Muscle of leg (tissue), 11 donors: Measurements from ENCODE around the gene RPRD1A. TPM values are rescaled to one million over a fixed set of nuclear protein-coding genes. Genes with fewer than 3 reads are reported as not detected.
"Not testable (repeated sequence)": the region's sequence is repeated elsewhere in the genome, so short reads cannot be mapped to it uniquely, and the experiment has no call there.

Experiments
- DNase-seq: peaks from one replicate; pipeline ENCODE4 v3.0.0; 2013
- H3K27ac ChIP-seq: one replicate; pipeline ENCODE4 v1.5.1; 2013; ENCODE audit warnings: mild to moderate bottlenecking, low read length, control low read depth
- H3K27me3 ChIP-seq: one replicate; pipeline ENCODE4 v1.6.1; 2013; ENCODE audit warnings: low read length; ENCODE audit not compliant: control insufficient read depth, insufficient read depth
- H3K36me3 ChIP-seq: one replicate; pipeline ENCODE4 v1.6.1; 2013; ENCODE audit warnings: low read length; ENCODE audit not compliant: control insufficient read depth, insufficient read depth
- H3K4me1 ChIP-seq: one replicate; pipeline ENCODE4 v1.6.1; 2013; ENCODE audit warnings: low read length; ENCODE audit not compliant: control insufficient read depth, insufficient read depth
- H3K4me3 ChIP-seq: one replicate; pipeline ENCODE4 v1.5.1; 2013; ENCODE audit warnings: low read length, control low read depth
- H3K9me3 ChIP-seq: replicated peaks from 2 replicates; pipeline ENCODE4 v1.6.1; 2013; ENCODE audit warnings: low read depth, low read length; ENCODE audit not compliant: control insufficient read depth
- WGBS: methylation state at CpG from one replicate; pipeline ENCODE4 v1.1.5; 2013; ENCODE audit warnings: missing lambda C conversion rate; ENCODE audit not compliant: insufficient coverage; 5-methylcytosine and 5-hydroxymethylcytosine counted together
- polyA plus RNA-seq, 8 donors: library from polyadenylated mRNA; unstranded; fragments of 120-200 nt; gene quantifications; one replicate each; pipeline versions ENCODE4 v1.2.1 to v1.2.3, GENCODE V29; 2013; ENCODE audit warnings: inconsistent platforms in 1 of 8, low replicate concordance in 1 of 8; ENCODE audit not compliant: insufficient read length in 8 of 8, insufficient read depth in 1 of 8
- total RNA-seq: library from RNA; stranded (reverse); fragments of 120-200 nt; gene quantifications from one replicate; pipeline ENCODE4 v1.2.4, GENCODE V29; 2013

The RPRD1A gene
- total and polyA plus RNA-seq, 9 donors, result 31.2 to 43.6 (median 37.8) TPM

DNA sequence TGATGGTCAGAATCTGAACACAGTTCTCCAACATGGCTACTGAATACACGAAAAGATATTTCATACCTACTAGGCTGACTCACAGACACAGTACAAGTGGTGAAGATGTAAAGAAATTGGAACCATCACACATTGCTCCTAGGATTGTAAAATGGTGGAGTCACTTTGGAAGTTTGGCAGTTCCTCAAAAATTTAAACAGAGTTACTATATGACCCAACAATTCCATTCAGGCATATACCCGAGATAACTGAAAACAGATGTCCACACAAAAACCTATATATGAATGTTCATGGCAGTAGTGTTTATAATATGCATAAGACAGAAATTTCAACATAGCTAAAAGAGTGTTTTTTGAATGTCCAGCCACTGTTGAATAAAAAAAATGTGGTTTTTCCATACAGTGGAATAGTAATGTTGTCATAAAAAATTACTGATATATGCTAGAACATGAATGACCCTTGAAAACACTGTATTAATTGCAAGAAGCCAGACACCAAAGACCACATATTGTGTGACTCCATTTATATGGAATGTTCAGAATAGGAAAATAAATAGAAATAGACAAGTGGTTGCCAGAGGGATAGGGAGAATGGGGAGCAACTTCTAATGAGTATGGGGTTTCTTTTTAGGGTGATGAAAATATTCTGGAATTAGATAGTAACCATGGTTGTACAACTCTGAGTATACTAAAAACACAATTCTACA is 84.8 kb downstream of the RPRD1A start:
- Histone ChIP-seq H3K27me3 (no peaks in the 10 kb centered on the region), H3K9me3 (no peaks in the 10 kb centered on the region), H3K4me1 (no peaks in the 10 kb centered on the region), H3K27ac (no peak overlapping the region), H3K4me3 (no peak overlapping the region), H3K36me3 (peaks cover 20% of the 10 kb centered on the region)
- DNase-seq, result no peak
- WGBS, result no CpG with 5 or more reads among the region's 2 CpGs

DNA sequence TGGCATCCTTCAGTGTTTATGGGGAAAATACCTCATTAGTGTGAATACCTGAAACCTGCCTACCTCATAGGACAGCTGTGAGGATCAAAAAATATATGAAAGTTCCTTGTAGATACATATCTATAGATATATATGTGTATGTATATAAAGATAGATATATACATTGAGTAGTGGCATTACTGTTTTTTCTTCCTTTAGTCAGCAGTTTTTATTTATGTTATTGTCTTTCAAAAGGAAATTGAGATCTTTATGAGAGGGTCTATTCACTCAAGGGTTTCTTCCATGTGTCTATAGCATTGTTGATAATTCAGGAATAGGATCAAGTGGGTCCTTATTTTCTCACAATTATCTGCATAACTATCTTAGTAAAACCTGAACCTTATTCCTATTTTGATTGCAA is 88.2 kb downstream of the RPRD1A start:
- no peak overlapping the region for H3K4me3 ChIP-seq
- H3K27ac ChIP-seq, result no peak overlapping the region
- H3K36me3 ChIP-seq, result peaks cover 36% of the 10 kb centered on the region
- H3K9me3 ChIP-seq, result no peaks in the 10 kb centered on the region
- no peaks in the 10 kb centered on the region for H3K4me1 ChIP-seq
- no peak for DNase-seq
- no peaks in the 10 kb centered on the region for H3K27me3 ChIP-seq

DNA sequence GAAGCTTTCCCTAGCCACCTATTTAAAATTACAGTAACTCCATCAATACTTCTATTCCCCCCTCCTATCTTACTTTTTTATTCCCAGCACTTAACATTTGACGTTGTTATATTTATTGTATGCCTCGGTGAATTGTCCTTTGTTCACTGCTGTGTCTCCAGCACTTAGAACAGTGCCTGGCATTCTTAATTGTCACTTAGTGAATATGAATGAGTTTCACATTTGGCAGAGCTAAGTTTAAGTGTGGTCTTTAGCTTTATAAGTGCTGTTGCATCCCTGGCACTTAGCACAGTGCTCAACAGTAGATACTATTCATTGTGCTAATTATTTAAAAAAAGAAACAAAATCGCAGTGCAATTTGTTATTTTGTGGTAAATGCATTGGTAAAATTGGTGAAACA is 93.2 kb downstream of the RPRD1A start:
- peaks cover 26% of the 10 kb centered on the region for H3K36me3 ChIP-seq
- no peaks in the 10 kb centered on the region for H3K9me3 ChIP-seq
- peaks cover 9% of the 10 kb centered on the region for H3K4me1 ChIP-seq
- no peak for DNase-seq
- no CpG with 5 or more reads among the region's 3 CpGs for WGBS
- no peaks in the 10 kb centered on the region for H3K27me3 ChIP-seq
- no peak overlapping the region for H3K27ac ChIP-seq
- H3K4me3 ChIP-seq, result no peak overlapping the region

DNA sequence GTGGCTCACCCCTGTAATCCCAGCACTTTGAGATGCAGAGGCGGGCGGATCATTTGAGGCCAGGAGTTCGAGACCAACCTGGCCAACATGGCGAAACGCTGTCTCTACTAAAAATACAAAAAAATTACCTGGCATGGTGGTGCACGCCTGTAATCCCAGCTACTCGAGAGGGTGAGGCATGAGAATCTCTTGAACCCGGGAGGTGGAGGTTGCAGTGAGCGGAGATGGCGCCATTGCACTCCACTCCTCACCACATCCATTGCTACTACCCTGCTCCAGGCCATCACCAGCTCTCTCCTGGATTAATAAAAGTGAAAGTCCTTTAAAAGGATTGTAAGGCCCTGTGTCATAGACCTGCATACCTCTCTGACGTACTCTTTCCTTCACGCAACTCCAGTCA is 93.7 kb downstream of the RPRD1A start:
- Histone ChIP-seq H3K27me3 (no peaks in the 10 kb centered on the region), H3K4me1 (peaks cover 9% of the 10 kb centered on the region), H3K9me3 (no peaks in the 10 kb centered on the region), H3K27ac (no peak overlapping the region), H3K4me3 (no peak overlapping the region), H3K36me3 (peaks cover 26% of the 10 kb centered on the region)
- no peak for DNase-seq
- WGBS, result 100% methylated on average over 3 of the region's 12 CpGs

DNA sequence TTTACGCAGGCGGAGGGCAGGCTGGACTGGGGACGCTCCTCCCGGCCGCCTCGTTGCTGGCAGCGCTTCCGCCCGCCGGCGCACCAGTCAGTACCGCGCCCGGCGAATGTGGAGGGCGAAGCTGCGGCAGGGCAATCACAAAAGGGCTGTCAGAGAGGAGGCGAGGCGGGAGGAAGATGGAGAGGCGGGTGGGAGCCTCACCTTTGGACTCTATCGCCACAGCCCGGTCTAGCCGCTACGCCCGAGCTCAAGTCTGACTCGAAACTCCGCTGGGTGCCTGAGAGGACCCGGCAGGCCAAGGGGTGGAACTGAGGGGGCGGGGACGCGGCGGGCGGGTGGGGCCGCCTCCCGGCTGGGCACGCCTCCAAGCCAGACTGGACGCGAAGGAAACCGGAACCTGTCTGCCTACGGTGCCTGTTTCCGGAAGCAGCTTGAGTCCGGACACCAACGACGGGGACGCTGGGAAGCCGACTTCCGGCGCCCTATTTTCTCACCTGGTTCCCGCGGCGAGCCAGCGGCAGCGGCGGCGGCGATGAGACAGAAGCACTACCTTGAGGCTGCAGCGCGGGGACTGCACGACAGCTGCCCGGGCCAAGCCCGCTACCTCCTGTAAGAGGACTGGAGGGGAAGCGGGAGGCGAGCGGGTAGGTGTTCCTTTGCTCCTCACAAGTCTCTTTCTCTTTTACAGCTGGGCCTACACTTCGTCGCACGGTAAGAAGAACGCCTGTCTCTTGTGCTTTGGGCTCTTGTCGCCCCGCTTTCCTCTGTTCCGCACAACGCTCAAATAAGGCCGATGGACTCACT is 95.0 kb downstream of the RPRD1A start, which contains the start of gene RMP24:
Gene RMP24 (plus strand): TSS at position 483 of the 804 bp plus-strand sequence.
- H3K4me3 ChIP-seq, result peak within 1 kb of the TSS; percentile 98
- no peaks in the 10 kb centered on the region for H3K27me3 ChIP-seq
- peak within 1 kb of the TSS; percentile 92 for H3K27ac ChIP-seq
- no peaks in the 10 kb centered on the region for H3K9me3 ChIP-seq
- H3K36me3 ChIP-seq, result peaks cover 18% of the 10 kb centered on the region
- WGBS, result 0% methylated on average over 65 of the region's 73 CpGs
- peak; percentile 98 for DNase-seq
- peaks cover 9% of the 10 kb centered on the region for H3K4me1 ChIP-seq

DNA sequence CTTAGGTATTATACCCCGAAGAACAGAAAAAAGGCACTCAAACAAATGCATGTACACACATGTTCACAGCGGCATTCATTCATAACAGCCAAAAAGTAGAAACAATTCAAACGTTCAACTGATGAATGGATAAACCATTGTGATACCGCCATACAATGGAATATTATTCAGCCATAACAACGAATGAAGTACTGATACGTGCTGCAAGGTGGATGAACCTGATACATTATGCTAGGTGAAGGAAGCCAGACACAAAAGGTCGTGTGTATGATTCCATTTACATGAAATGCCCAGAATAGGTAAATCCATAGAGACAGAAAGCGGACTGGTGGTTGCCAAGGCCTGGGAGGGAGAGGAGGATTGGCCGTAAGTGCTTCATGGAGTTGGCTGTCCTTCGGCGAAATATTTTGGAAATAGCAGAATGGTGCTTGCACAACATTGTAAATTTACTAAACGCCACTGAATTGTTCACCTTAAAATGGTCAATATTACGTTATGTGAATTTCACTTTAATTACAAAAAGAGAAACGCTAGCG is 95.6 kb downstream of the RPRD1A start:
- Histone ChIP-seq H3K27me3 (no peaks in the 10 kb centered on the region), H3K27ac (peak overlapping the region; percentile 92), H3K4me3 (peak overlapping the region; percentile 98), H3K36me3 (peaks cover 16% of the 10 kb centered on the region), H3K9me3 (no peaks in the 10 kb centered on the region), H3K4me1 (peaks cover 9% of the 10 kb centered on the region)
- no peak for DNase-seq
- WGBS, result 17% methylated on average over 6 of the region's 15 CpGs

DNA sequence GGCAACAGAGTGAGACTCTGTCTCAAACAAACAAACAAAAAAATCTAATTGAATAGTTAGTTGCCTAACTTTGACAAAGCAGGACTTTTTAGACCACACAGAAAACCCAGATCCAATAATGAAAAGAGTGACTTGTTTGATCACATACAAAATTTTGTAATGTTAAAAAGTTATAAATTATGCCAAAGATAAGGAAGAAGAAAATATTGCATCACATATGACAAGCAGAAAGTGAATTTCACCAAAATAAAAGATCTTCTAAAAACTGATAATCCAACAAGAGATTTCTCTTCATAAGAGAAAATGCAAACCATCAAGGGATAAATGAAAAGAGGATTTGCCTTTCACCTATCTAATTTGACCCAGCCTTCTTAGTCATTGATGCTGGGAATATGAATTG is 97.7 kb downstream of the RPRD1A start:
- Histone ChIP-seq H3K27ac (no peak overlapping the region), H3K36me3 (peaks cover 3% of the 10 kb centered on the region), H3K27me3 (no peaks in the 10 kb centered on the region), H3K9me3 (no peaks in the 10 kb centered on the region), H3K4me3 (no peak overlapping the region), H3K4me1 (peaks cover 9% of the 10 kb centered on the region)
- DNase-seq, result no peak

DNA sequence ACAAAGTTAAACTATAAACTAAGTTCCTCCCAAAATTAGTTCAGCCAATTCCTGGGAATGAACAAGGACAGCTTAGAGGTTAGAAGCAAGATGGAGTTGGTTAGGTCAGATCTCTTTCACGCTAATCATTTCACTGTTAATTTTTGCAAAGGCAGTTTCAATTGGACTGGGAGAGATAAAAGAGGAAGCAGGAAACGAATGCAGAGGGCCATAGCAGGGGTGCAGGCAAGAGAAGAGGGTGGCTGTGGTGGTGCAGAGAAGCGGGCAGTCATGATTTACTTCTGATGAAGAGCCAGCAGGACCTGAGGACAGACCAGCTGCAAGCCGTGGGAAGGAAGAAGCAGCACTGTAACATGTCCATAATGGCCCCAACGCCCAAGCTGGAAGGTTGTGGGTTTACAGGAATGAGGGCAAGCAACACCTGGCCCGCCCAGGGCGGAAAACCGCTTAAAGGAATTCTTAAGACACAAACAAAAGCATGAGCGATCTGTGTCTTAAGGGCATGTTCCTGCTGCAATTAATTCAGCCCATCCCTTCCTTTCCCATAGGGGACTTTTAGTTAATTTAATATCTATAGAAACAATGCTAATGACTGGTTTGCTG is 99.0 kb downstream of the RPRD1A start:
- 57% methylated on average over 4 of the region's 9 CpGs for WGBS
- no peak overlapping the region for H3K27ac ChIP-seq
- DNase-seq, result no peak
- peaks cover 3% of the 10 kb centered on the region for H3K4me1 ChIP-seq
- H3K36me3 ChIP-seq, result no peaks in the 10 kb centered on the region
- no peaks in the 10 kb centered on the region for H3K9me3 ChIP-seq
- H3K4me3 ChIP-seq, result no peak overlapping the region
- H3K27me3 ChIP-seq, result no peaks in the 10 kb centered on the region

DNA sequence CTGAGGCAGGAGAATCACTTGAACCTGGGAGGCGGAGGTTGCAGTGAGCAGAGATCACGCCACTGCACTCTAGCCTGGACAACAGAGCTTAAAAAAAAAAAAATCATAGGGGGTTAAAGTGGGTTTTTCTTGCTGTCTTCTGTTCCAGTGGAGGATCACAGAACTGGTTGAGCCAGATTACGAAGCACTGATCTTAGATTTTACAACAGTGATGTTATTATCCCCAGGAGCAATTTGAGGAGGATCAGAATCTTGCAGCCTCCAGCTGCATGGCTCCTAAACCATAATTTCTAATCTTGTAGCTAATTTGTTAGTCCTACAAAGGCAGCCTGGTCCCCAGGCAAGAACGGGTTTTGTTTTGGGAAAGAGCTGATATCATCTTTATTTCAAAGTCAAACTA is 99.5 kb downstream of the RPRD1A start:
- WGBS, result 72% methylated on average over 3 of the region's 4 CpGs
- not testable (repeated sequence) for H3K4me3 ChIP-seq, H3K4me1 ChIP-seq, H3K27me3 ChIP-seq, H3K9me3 ChIP-seq, H3K36me3 ChIP-seq, H3K27ac ChIP-seq, DNase-seq

DNA sequence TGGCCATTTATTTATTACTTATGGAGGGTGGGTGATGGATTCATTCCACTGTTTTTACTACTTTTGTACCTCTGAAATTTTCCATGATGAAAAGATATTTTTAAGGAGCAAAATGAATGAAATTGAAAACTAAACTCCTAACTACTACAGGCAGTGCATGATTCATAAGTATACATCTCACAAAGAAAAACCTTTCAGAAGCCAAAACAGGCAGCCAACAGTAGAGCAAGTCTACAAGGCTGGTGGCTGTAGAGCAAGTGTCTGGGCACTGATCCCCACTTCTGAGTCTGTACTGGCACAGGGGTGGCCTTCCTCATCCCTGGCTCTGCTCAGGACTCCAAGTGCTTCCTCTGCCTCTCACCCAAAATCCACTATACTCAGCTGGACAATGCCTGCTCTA is 103.0 kb downstream of the RPRD1A start:
- Histone ChIP-seq H3K9me3 (no peaks in the 10 kb centered on the region), H3K4me1 (no peaks in the 10 kb centered on the region), H3K36me3 (no peaks in the 10 kb centered on the region), H3K27me3 (no peaks in the 10 kb centered on the region), H3K4me3 (no peak overlapping the region), H3K27ac (no peak overlapping the region)
- DNase-seq, result no peak
